Neural progenitor cell (in vitro differentiated cells): ENCODE measurements around the gene HABP2. TPM values are rescaled to one million over a fixed set of nuclear protein-coding genes. Genes with fewer than 3 reads are reported as not detected.

Source experiments
- DNase-seq: peaks from one replicate; pipeline ENCODE4 v3.0.0-alpha.2; 2016; ENCODE audit warnings: low spot score
- H2AFZ ChIP-seq: fragments of 200-600 bp; sonication (generic); replicated peaks from 2 replicates; pipeline ENCODE4 v1.6.1; 2016; ENCODE audit warnings: antibody characterized with exemption
- H3F3A ChIP-seq: fragments of 200-600 bp; sonication (generic); 2 replicates; pipeline ENCODE4 v1.6.1; 2016; ENCODE audit warnings: antibody characterized with exemption, low read depth
- H3K27ac ChIP-seq: fragments of 200-600 bp; sonication (generic); 2 replicates; pipeline ENCODE4 v1.5.1; 2016; ENCODE audit warnings: mild to moderate bottlenecking
- H3K27me3 ChIP-seq: fragments of 200-600 bp; sonication (generic); 2 replicates; pipeline ENCODE4 v1.6.1; 2016; ENCODE audit warnings: mild to moderate bottlenecking, moderate library complexity
- H3K36me3 ChIP-seq: fragments of 200-600 bp; sonication (generic); 2 replicates; pipeline ENCODE4 v1.5.1; 2016
- H3K4me1 ChIP-seq: fragments of 200-600 bp; sonication (generic); 2 replicates; pipeline ENCODE4 v1.6.1; 2016; ENCODE audit warnings: mixed run types
- H3K4me2 ChIP-seq: fragments of 200-600 bp; sonication (generic); 2 replicates; pipeline ENCODE4 v1.6.1; 2016
- H3K4me3 ChIP-seq: fragments of 200-600 bp; sonication (generic); 2 replicates; pipeline ENCODE4 v1.5.1; 2016
- H3K79me2 ChIP-seq: fragments of 200-600 bp; sonication (generic); 2 replicates; pipeline ENCODE4 v1.6.1; 2016; ENCODE audit warnings: low read depth
- H3K9ac ChIP-seq: fragments of 200-600 bp; sonication (generic); 2 replicates; pipeline ENCODE4 v1.6.1; 2016
- H3K9me3 ChIP-seq: fragments of 200-600 bp; sonication (generic); 2 replicates; pipeline ENCODE4 v1.5.1; 2016; ENCODE audit warnings: low read depth
- H4K20me1 ChIP-seq: fragments of 200-600 bp; sonication (generic); 2 replicates; pipeline ENCODE4 v1.6.1; 2016; ENCODE audit warnings: low read depth
- H3K27ac Mint-ChIP-seq: 3 replicates; pipeline ENCODE4 v1.8.0; 2021; ENCODE audit warnings: mixed read lengths
- H3K27me3 Mint-ChIP-seq: 2 replicates; pipeline ENCODE4 v1.8.0; 2022; ENCODE audit warnings: low read depth, mild to moderate bottlenecking, inconsistent platforms, moderate library complexity, mixed read lengths; ENCODE audit not compliant: insufficient read depth
- H3K36me3 Mint-ChIP-seq: 3 replicates; pipeline ENCODE4 v1.8.0; 2021; ENCODE audit warnings: mixed read lengths
- H3K4me1 Mint-ChIP-seq: 3 replicates; pipeline ENCODE4 v1.8.0; 2021; ENCODE audit warnings: mixed read lengths
- H3K4me3 Mint-ChIP-seq: 3 replicates; pipeline ENCODE4 v1.8.0; 2021; ENCODE audit warnings: mild to moderate bottlenecking, moderate library complexity, mixed read lengths
- H3K9me3 Mint-ChIP-seq: 3 replicates; pipeline ENCODE4 v1.8.0; 2020; ENCODE audit warnings: mixed read lengths
- EZH2 ChIP-seq: fragments of 200-600 bp; sonication (generic); IDR thresholded peaks from 2 replicates; pipeline ENCODE4 v1.6.1; 2017; ENCODE audit warnings: antibody characterized with exemption, mild to moderate bottlenecking, moderate library complexity
- EZH2phosphoT487 ChIP-seq: fragments of 200-600 bp; sonication (generic); IDR thresholded peaks from 2 replicates; pipeline ENCODE4 v1.6.1; 2017; ENCODE audit warnings: antibody characterized with exemption
- total RNA-seq: library from RNA; depleted of rRNA; stranded (reverse); fragments of >200 nt; gene quantifications from 2 replicates; pipeline ENCODE4 v1.2.3, GENCODE V29; 2015; ENCODE audit warnings: low replicate concordance
- TF ChIP-seq, protein P1 (sequence below): fragments of 200-600 bp; sonication (generic); IDR thresholded peaks from 2 replicates; pipeline ENCODE4 v1.5.1; 2017; ENCODE audit warnings: antibody characterized with exemption, mild to moderate bottlenecking

Gene HABP2
- total RNA-seq, 1 donor from 2014 or later = not detected

- Mint-ChIP-seq H3K27me3 (peaks cover 4% of the 10 kb centered on the region), H3K9me3 (no peaks in the 10 kb centered on the region), H3K36me3 (no peaks in the 10 kb centered on the region), H3K27ac (no peak overlapping the region), H3K4me3 (no peak overlapping the region), H3K4me1 (peaks cover 29% of the 10 kb centered on the region)
- no peak overlapping the region for H3K9ac ChIP-seq
- no peaks in the 10 kb centered on the region for H3K79me2 ChIP-seq
- DNase-seq = peak; percentile 47
- no peaks in the 10 kb centered on the region for H3F3A ChIP-seq
- peaks cover 9% of the 10 kb centered on the region for H3K4me1 ChIP-seq
- H3K27ac ChIP-seq = no peak overlapping the region
- H3K4me2 ChIP-seq = peak overlapping the region; percentile 47
- no peaks in the 10 kb centered on the region for H3K9me3 ChIP-seq
- H3K4me3 ChIP-seq = no peak overlapping the region
- H4K20me1 ChIP-seq = no peaks in the 10 kb centered on the region
- peaks cover 7% of the 10 kb centered on the region for H3K27me3 ChIP-seq
- TF ChIP-seq EZH2 = no peak
- TF ChIP-seq EZH2phosphoT487 = no peak
- TF ChIP-seq, protein P1, sequence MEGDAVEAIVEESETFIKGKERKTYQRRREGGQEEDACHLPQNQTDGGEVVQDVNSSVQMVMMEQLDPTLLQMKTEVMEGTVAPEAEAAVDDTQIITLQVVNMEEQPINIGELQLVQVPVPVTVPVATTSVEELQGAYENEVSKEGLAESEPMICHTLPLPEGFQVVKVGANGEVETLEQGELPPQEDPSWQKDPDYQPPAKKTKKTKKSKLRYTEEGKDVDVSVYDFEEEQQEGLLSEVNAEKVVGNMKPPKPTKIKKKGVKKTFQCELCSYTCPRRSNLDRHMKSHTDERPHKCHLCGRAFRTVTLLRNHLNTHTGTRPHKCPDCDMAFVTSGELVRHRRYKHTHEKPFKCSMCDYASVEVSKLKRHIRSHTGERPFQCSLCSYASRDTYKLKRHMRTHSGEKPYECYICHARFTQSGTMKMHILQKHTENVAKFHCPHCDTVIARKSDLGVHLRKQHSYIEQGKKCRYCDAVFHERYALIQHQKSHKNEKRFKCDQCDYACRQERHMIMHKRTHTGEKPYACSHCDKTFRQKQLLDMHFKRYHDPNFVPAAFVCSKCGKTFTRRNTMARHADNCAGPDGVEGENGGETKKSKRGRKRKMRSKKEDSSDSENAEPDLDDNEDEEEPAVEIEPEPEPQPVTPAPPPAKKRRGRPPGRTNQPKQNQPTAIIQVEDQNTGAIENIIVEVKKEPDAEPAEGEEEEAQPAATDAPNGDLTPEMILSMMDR = no peak
- no peaks in the 10 kb centered on the region for H3K36me3 ChIP-seq
- H2AFZ ChIP-seq = peak overlapping the region; percentile 90
These were observed 41.8 kb downstream of the HABP2 start for GRCh38 chr10:113594652-113595051.

DNA sequence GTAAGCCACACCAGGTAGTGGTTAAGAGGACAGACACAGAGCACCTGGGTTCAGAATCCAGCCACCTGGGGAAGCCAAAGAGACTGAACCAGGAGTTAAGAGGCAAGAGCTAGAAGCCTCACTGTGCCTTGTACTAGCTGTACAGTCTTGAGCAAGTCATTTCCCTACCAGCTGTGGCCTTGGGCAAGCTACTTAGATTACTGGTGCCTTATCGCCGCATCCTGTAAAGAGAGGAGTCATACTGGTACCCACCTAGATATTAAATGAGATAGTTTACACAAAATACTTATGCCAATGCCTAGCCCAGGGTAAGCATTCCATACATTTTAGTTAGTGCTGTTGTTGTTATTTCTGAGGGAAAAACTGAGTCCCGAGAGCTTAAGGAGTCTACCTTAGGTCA, 47.7 kb downstream of the HABP2 start:
- peaks cover 16% of the 10 kb centered on the region for H3K4me1 Mint-ChIP-seq
- no peaks in the 10 kb centered on the region for H3F3A ChIP-seq

GRCh38 chr10:113603057-113603777, 50.4 kb downstream of the HABP2 start:
- Mint-ChIP-seq H3K4me3 (no peak overlapping the region), H3K9me3 (no peaks in the 10 kb centered on the region), H3K36me3 (no peaks in the 10 kb centered on the region), H3K4me1 (peaks cover 26% of the 10 kb centered on the region), H3K27me3 (peaks cover 7% of the 10 kb centered on the region), H3K27ac (peak overlapping the region; percentile 58)
- Histone ChIP-seq H3K9me3 (no peaks in the 10 kb centered on the region), H3K4me3 (no peak overlapping the region), H3F3A (peaks cover 7% of the 10 kb centered on the region), H3K79me2 (no peaks in the 10 kb centered on the region), H3K36me3 (no peaks in the 10 kb centered on the region), H3K27me3 (no peaks in the 10 kb centered on the region), H3K27ac (no peak overlapping the region), H4K20me1 (no peaks in the 10 kb centered on the region), H3K4me2 (no peak overlapping the region), H3K4me1 (no peaks in the 10 kb centered on the region), H3K9ac (no peak overlapping the region), H2AFZ (no peak overlapping the region)
- no peak for DNase-seq
- no peak for TF ChIP-seq EZH2
- TF ChIP-seq, protein P1 = no peak
- no peak for TF ChIP-seq EZH2phosphoT487

More for the DNA sequence above, 47.7 kb downstream of the HABP2 start:
- H3K4me3 Mint-ChIP-seq = no peak overlapping the region
- no peaks in the 10 kb centered on the region for H3K9me3 Mint-ChIP-seq
- no peak overlapping the region for H3K9ac ChIP-seq
- no peak for DNase-seq
- no peak overlapping the region for H3K27ac ChIP-seq
- H3K36me3 Mint-ChIP-seq = no peaks in the 10 kb centered on the region
- TF ChIP-seq EZH2 (no peak), EZH2phosphoT487 (no peak)
- TF ChIP-seq, protein P1 = no peak
- peaks cover 5% of the 10 kb centered on the region for H3K27me3 Mint-ChIP-seq
- H4K20me1 ChIP-seq = no peaks in the 10 kb centered on the region
- H3K36me3 ChIP-seq = no peaks in the 10 kb centered on the region
- H3K4me1 ChIP-seq = no peaks in the 10 kb centered on the region
- H3K4me2 ChIP-seq = no peak overlapping the region
- H3K9me3 ChIP-seq = no peaks in the 10 kb centered on the region
- H2AFZ ChIP-seq = no peak overlapping the region
- no peaks in the 10 kb centered on the region for H3K79me2 ChIP-seq
- H3K27ac Mint-ChIP-seq = no peak overlapping the region
- no peak overlapping the region for H3K4me3 ChIP-seq
- H3K27me3 ChIP-seq = peaks cover 7% of the 10 kb centered on the region
